WERI-Rb-1 (cell line): Measurements from ENCODE around the gene HLA-DMA.

Experiments used
- DNase-seq: peaks from one replicate; pipeline ENCODE4 v3.0.0-alpha.2; 2020
- H3K27ac ChIP-seq: fragments of 250-450 bp; sonication (Bioruptor Pico); 2 replicates; pipeline ENCODE4 v1.5.1; 2020; ENCODE audit warnings: mild to moderate bottlenecking, moderate library complexity
- H3K27me3 ChIP-seq: fragments of 250-450 bp; sonication (Bioruptor Pico); 2 replicates; pipeline ENCODE4 v1.5.1; 2021; ENCODE audit warnings: mild to moderate bottlenecking, low read depth, moderate library complexity; ENCODE audit not compliant: insufficient read depth, severe bottlenecking
- H3K36me3 ChIP-seq: fragments of 250-450 bp; sonication (Bioruptor Pico); 2 replicates; pipeline ENCODE4 v1.5.1; 2020; ENCODE audit warnings: mild to moderate bottlenecking, moderate library complexity
- H3K4me3 ChIP-seq: 2 replicates; pipeline ENCODE4 v1.5.1; 2011; ENCODE audit warnings: low read depth, mild to moderate bottlenecking, control low read depth, low read length
- H3K9me3 ChIP-seq: fragments of 250-450 bp; sonication (Bioruptor Pico); 2 replicates; pipeline ENCODE4 v1.5.1; 2021; ENCODE audit warnings: mild to moderate bottlenecking, moderate library complexity; ENCODE audit not compliant: severe bottlenecking
- CTCF ChIP-seq: IDR thresholded peaks from 2 replicates; pipeline ENCODE4 v1.5.1; 2011; ENCODE audit warnings: low read depth, mild to moderate bottlenecking, control low read depth, inconsistent platforms, low read length

The HLA-DMA gene

GRCh38 chr6:32935551-32936238 is 17.2 kb downstream of the HLA-DMA start:
- no peak for DNase-seq
- Histone ChIP-seq H3K36me3 (no peaks in the 10 kb centered on the region), H3K27me3 (no peaks in the 10 kb centered on the region), H3K27ac (no peak overlapping the region), H3K9me3 (no peaks in the 10 kb centered on the region), H3K4me3 (no peak overlapping the region)
- TF ChIP-seq CTCF = no peak

- peak; percentile 85 for DNase-seq
- H3K27ac ChIP-seq = no peak overlapping the region
- TF ChIP-seq CTCF = peak; percentile 90
- H3K4me3 ChIP-seq = no peak overlapping the region
- H3K27me3 ChIP-seq = no peaks in the 10 kb centered on the region
- no peaks in the 10 kb centered on the region for H3K36me3 ChIP-seq
- no peaks in the 10 kb centered on the region for H3K9me3 ChIP-seq
Measured at GRCh38 chr6:32933661-32934085, 19.2 kb downstream of the HLA-DMA start.

- Histone ChIP-seq H3K4me3 (no peak overlapping the region), H3K27ac (no peak overlapping the region), H3K27me3 (no peaks in the 10 kb centered on the region), H3K36me3 (no peaks in the 10 kb centered on the region), H3K9me3 (no peaks in the 10 kb centered on the region)
- no peak for TF ChIP-seq CTCF
- no peak for DNase-seq
Measured at GRCh38 chr6:32932132-32932868, 20.6 kb downstream of the HLA-DMA start.

GRCh38 chr6:32931211-32931610 is 21.7 kb downstream of the HLA-DMA start:
- DNase-seq = no peak
- TF ChIP-seq CTCF = no peak
- Histone ChIP-seq H3K27ac (no peak overlapping the region), H3K27me3 (no peaks in the 10 kb centered on the region), H3K4me3 (no peak overlapping the region), H3K36me3 (no peaks in the 10 kb centered on the region), H3K9me3 (no peaks in the 10 kb centered on the region)

- Histone ChIP-seq H3K9me3 (no peaks in the 10 kb centered on the region), H3K27me3 (no peaks in the 10 kb centered on the region), H3K36me3 (no peaks in the 10 kb centered on the region), H3K27ac (no peak overlapping the region), H3K4me3 (no peak overlapping the region)
- no peak for DNase-seq
- no peak for TF ChIP-seq CTCF
Measured at GRCh38 chr6:32922083-32922482, 30.8 kb downstream of the HLA-DMA start.
